ENCODE measurements around the gene ITGB3. TPM values are rescaled to one million over a fixed set of nuclear protein-coding genes. Genes with fewer than 3 reads are reported as not detected.

The ITGB3 gene
- total and polyA plus RNA-seq, 10 donors: 0.30 to 56.0 (median 31.1) TPM

- H3K27ac ChIP-seq: no peak overlapping the region
- intact Hi-C loops (cut with DNase I; ENCODE audit: low total_unique reads): no loop called here
- H3K4me3 ChIP-seq: no peak overlapping the region
- no peaks in the 10 kb centered on the region for H3K36me3 ChIP-seq
- peaks cover 0 to 13% (median 4%) of the 10 kb centered on the region in 8 donors for H3K9me3 ChIP-seq
- no peak for TF ChIP-seq POLR2AphosphoS5 (IDR thresholded peaks at IDR 0.05)
- no peak for TF ChIP-seq POLR2A (IDR thresholded peaks at IDR 0.05)
- TF ChIP-seq, protein P1, sequence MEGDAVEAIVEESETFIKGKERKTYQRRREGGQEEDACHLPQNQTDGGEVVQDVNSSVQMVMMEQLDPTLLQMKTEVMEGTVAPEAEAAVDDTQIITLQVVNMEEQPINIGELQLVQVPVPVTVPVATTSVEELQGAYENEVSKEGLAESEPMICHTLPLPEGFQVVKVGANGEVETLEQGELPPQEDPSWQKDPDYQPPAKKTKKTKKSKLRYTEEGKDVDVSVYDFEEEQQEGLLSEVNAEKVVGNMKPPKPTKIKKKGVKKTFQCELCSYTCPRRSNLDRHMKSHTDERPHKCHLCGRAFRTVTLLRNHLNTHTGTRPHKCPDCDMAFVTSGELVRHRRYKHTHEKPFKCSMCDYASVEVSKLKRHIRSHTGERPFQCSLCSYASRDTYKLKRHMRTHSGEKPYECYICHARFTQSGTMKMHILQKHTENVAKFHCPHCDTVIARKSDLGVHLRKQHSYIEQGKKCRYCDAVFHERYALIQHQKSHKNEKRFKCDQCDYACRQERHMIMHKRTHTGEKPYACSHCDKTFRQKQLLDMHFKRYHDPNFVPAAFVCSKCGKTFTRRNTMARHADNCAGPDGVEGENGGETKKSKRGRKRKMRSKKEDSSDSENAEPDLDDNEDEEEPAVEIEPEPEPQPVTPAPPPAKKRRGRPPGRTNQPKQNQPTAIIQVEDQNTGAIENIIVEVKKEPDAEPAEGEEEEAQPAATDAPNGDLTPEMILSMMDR (IDR thresholded peaks at IDR 0.05 in 8 of 11, conservative IDR thresholded peaks at IDR 0.05 in 3 of 11): no peak
- H3K27me3 ChIP-seq (replicated peaks in 1 of 7): no peaks in the 10 kb centered on the region
- H3K4me1 ChIP-seq: peaks cover 12 to 20% (median 17%) of the 10 kb centered on the region in 6 donors
- no peak for DNase-seq
- WGBS, 5 donors: 88 to 97% (median 92%) methylated on average over 13 to 29 of the region's 29 CpGs
Measured at GRCh38 chr17:47238321-47239010, 15.2 kb upstream of the ITGB3 start.

DNA sequence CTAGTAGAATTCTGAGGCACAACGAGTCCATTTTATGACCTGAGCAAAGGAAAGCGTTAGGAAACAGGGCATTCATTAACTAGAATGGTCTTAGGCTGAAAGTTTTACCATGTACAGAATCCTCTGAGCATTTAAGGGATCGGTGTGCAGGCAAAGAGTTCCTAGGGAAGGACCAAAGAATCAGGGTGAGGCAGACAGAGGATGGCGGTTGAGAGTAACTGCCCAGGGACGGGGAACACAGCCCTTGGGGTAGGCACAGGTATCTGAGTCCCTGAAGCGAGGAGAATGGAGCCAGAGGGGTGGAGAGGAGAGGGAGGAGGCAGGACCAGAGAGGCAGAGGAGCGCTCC, 14.0 kb upstream of the ITGB3 start:
- intact Hi-C loops (cut with DNase I; ENCODE audit: low total_unique reads): no loop called here
- peaks cover 0 to 13% (median 4%) of the 10 kb centered on the region in 8 donors for H3K9me3 ChIP-seq
- no peak for DNase-seq
- TF ChIP-seq POLR2A (IDR thresholded peaks at IDR 0.05) (no peak), POLR2AphosphoS5 (IDR thresholded peaks at IDR 0.05) (no peak)
- TF ChIP-seq, protein P1 (IDR thresholded peaks at IDR 0.05 in 8 of 11, conservative IDR thresholded peaks at IDR 0.05 in 3 of 11): no peak
- WGBS, 5 donors: 88 to 91% (median 89%) methylated on average over 7 of the region's 7 CpGs
- no peaks in the 10 kb centered on the region for H3K36me3 ChIP-seq
- peak overlapping the region in 7 of 8 donors; percentile 18 to 81 (median 67) for H3K27ac ChIP-seq
- H3K4me3 ChIP-seq: no peak overlapping the region
- H3K27me3 ChIP-seq (replicated peaks in 1 of 7): no peaks in the 10 kb centered on the region
- H3K4me1 ChIP-seq: peaks cover 12 to 22% (median 19%) of the 10 kb centered on the region in 6 donors

DNA sequence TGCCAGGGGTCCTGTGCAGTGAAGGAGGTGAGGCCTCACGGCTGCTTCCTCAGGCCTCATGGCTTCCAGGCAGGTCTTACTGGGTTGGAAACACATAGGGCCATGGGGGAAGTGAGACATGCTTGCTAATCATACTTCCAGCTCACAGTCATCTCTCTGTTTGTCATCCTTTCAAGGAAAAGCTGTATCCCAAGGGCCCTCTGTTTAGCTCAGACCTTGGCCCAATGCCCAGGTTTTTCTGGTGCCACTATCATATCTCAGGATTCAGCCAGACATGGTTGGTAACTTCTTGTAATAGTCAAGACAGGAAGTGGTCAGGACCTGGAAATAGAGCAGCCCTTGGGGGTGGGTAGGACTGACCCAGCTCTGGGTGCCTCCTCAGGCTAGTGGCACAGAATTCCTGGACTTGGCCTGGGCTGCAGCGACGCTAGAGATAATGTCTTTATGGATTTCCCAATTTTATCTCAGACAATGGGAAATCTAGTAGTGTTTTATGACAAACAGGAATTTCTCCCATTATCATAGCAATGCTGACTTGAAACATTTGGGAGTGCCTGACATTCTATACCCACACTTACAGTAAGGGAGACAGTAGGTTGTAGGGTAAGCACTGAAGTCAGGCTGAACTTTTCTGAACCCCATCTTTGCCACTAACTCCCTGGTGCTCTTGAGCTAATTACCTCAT, 13.5 kb upstream of the ITGB3 start:
- intact Hi-C loops (cut with DNase I; ENCODE audit: low total_unique reads): no loop called here

More for the DNA sequence above, 13.5 kb upstream of the ITGB3 start:
- Histone ChIP-seq H3K4me1 (peaks cover 12 to 23% (median 19%) of the 10 kb centered on the region in 6 donors), H3K9me3 (peaks cover 0 to 13% (median 4%) of the 10 kb centered on the region in 8 donors), H3K36me3 (no peaks in the 10 kb centered on the region), H3K4me3 (no peak overlapping the region), H3K27ac (peak overlapping the region in 7 of 8 donors; percentile 18 to 81 (median 67)), H3K27me3 (replicated peaks in 1 of 7) (no peaks in the 10 kb centered on the region)
- WGBS, 5 donors: 33 to 52% (median 39%) methylated on average over 3 of the region's 3 CpGs
- TF ChIP-seq POLR2A (IDR thresholded peaks at IDR 0.05) (no peak), POLR2AphosphoS5 (IDR thresholded peaks at IDR 0.05) (peak in 1 of 3 donors; percentile 42)
- TF ChIP-seq, protein P1 (IDR thresholded peaks at IDR 0.05 in 8 of 11, conservative IDR thresholded peaks at IDR 0.05 in 3 of 11): no peak
- no peak for DNase-seq

Measured in spleen (tissue), 11 donors.